ENCODE results near the gene C1orf122. TPM values are rescaled to one million over a fixed set of nuclear protein-coding genes. Genes with fewer than 3 reads are reported as not detected.

The C1orf122 gene
- total RNA-seq, 1 experiment from 2014 or later = 77.2 TPM

DNA sequence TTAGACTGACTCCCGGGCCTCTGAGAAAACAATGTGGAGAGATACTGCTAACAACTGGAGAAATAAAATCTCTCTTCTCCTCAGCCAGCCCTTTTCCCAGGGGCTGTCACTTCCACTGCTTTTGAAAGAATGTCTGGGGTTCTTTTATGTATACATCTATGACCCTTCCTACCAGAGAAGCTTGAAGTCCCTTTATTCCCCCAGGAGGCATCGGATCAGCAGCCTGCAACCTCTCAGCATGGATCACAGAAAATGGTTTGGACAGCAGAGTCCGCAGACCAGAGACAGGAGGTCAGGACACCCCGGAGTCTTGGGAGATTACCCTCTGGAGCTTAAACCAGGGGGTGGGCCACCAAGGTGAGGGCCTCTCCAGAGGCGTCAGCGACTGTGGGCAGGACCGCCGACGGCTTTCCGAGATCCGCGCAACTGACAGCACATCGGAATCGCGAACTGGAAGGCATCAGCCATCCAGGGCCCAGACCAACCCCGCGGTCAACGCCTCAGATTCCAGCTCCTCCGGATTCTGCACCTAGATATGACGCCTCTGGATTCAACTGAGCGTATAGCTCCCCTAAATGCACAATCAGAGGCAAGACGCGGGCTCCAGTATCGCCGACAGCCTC, 43.7 kb upstream of the C1orf122 start:
- CTCF ChIA-PET = interaction anchor here (0.8 kb wide), 1 partner anchor 166 kb away, joined by 3 read pairs; no protein-coding TSS in a partner anchor
- no TSS peak for BruUV-seq (replicated peaks)

DNA sequence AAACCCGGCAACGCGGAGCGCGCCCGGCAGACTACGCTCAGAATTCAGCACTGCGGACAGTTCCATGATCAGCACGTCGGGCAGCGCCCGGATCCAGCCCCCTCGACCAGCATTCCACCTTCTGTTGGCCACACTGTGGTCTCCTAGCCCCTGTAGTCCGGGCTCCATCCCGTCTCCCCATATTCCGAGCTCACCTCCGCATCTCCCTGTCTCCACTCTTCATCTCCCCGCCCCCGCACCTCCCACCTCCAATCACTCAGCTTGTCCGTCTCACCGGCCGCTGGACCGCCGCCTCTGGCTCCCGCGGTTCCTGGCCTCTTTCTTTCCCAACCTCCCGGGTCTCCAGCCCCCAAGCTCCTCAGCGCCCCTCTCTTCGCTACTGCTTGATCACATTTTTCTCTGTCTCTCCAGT, 43.2 kb upstream of the C1orf122 start:
- in situ Hi-C loops (cut with HindIII; ENCODE audit: low pct_unique_long_range_greater_than_20kb, low sequenced_read_pairs) = no loop called here
- 0 out of 2 replicates have a peak, but pooled peaks have one; percentile 22 for ATAC-seq
- POLR2A ChIA-PET = no interaction called here

More for the DNA sequence above, 43.7 kb upstream of the C1orf122 start:
- H3K9me3 ChIP-seq (ENCODE audit: control insufficient read depth, insufficient read depth, low read depth, low read length) = no peaks in the 10 kb centered on the region
- TF ChIP-seq, protein P1, sequence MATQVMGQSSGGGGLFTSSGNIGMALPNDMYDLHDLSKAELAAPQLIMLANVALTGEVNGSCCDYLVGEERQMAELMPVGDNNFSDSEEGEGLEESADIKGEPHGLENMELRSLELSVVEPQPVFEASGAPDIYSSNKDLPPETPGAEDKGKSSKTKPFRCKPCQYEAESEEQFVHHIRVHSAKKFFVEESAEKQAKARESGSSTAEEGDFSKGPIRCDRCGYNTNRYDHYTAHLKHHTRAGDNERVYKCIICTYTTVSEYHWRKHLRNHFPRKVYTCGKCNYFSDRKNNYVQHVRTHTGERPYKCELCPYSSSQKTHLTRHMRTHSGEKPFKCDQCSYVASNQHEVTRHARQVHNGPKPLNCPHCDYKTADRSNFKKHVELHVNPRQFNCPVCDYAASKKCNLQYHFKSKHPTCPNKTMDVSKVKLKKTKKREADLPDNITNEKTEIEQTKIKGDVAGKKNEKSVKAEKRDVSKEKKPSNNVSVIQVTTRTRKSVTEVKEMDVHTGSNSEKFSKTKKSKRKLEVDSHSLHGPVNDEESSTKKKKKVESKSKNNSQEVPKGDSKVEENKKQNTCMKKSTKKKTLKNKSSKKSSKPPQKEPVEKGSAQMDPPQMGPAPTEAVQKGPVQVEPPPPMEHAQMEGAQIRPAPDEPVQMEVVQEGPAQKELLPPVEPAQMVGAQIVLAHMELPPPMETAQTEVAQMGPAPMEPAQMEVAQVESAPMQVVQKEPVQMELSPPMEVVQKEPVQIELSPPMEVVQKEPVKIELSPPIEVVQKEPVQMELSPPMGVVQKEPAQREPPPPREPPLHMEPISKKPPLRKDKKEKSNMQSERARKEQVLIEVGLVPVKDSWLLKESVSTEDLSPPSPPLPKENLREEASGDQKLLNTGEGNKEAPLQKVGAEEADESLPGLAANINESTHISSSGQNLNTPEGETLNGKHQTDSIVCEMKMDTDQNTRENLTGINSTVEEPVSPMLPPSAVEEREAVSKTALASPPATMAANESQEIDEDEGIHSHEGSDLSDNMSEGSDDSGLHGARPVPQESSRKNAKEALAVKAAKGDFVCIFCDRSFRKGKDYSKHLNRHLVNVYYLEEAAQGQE (IDR thresholded peaks at IDR 0.05; ENCODE audit: insufficient read depth in 1 of 2, low read depth in 2 of 2, low read length in 1 of 2) = no peak
- no peak for TF ChIP-seq TCF7L2 (IDR thresholded peaks at IDR 0.05; ENCODE audit: low read depth, low read length)
- no peak for TF ChIP-seq SIN3A (IDR thresholded peaks at IDR 0.05; ENCODE audit: borderline replicate concordance, insufficient read depth, low read depth, low read length)
- TF ChIP-seq, protein P2, sequence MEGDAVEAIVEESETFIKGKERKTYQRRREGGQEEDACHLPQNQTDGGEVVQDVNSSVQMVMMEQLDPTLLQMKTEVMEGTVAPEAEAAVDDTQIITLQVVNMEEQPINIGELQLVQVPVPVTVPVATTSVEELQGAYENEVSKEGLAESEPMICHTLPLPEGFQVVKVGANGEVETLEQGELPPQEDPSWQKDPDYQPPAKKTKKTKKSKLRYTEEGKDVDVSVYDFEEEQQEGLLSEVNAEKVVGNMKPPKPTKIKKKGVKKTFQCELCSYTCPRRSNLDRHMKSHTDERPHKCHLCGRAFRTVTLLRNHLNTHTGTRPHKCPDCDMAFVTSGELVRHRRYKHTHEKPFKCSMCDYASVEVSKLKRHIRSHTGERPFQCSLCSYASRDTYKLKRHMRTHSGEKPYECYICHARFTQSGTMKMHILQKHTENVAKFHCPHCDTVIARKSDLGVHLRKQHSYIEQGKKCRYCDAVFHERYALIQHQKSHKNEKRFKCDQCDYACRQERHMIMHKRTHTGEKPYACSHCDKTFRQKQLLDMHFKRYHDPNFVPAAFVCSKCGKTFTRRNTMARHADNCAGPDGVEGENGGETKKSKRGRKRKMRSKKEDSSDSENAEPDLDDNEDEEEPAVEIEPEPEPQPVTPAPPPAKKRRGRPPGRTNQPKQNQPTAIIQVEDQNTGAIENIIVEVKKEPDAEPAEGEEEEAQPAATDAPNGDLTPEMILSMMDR (IDR thresholded peaks at IDR 0.05) = no peak
- no peak for TF ChIP-seq POLR2AphosphoS5 (IDR thresholded peaks at IDR 0.05; ENCODE audit: low read depth, low read length)
- intact Hi-C loops (cut with micrococcal nuclease; ENCODE audit: unreplicated experiment) = no loop called here
- peaks cover 31% of the 10 kb centered on the region for H3K27me3 ChIP-seq (ENCODE audit: control insufficient read depth, insufficient read depth, low read length)
- no peaks in the 10 kb centered on the region for H3K36me3 ChIP-seq (ENCODE audit: control insufficient read depth, insufficient read depth, low read length)
- no peak for DNase-seq (ENCODE audit: low read depth, low spot score)
- POLR2A ChIA-PET = no interaction called here
- H3K4me1 ChIP-seq (ENCODE audit: control insufficient read depth, insufficient read depth, low read length) = peaks cover 10% of the 10 kb centered on the region; the same call in 1 of the 2 replicates
- in situ Hi-C loops (cut with HindIII; ENCODE audit: low pct_unique_long_range_greater_than_20kb, low sequenced_read_pairs) = no loop called here
- no peak for ATAC-seq
- no peak overlapping the region for H3K27ac ChIP-seq (ENCODE audit: low read length)
- H3K4me3 ChIP-seq (ENCODE audit: low read depth in 2 of 2, low read length in 2 of 2) = no peak overlapping the region

More for the DNA sequence above, 43.2 kb upstream of the C1orf122 start:
- Histone ChIP-seq H3K27ac (ENCODE audit: low read length) (no peak overlapping the region), H3K4me3 (ENCODE audit: low read depth in 2 of 2, low read length in 2 of 2) (no peak overlapping the region), H3K4me1 (ENCODE audit: control insufficient read depth, insufficient read depth, low read length) (peaks cover 10% of the 10 kb centered on the region; the same call in 1 of the 2 replicates), H3K27me3 (ENCODE audit: control insufficient read depth, insufficient read depth, low read length) (peaks cover 31% of the 10 kb centered on the region), H3K36me3 (ENCODE audit: control insufficient read depth, insufficient read depth, low read length) (no peaks in the 10 kb centered on the region), H3K9me3 (ENCODE audit: control insufficient read depth, insufficient read depth, low read depth, low read length) (no peaks in the 10 kb centered on the region)
- CTCF ChIA-PET = no interaction called here
- TF ChIP-seq, protein P1 (IDR thresholded peaks at IDR 0.05; ENCODE audit: insufficient read depth in 1 of 2, low read depth in 2 of 2, low read length in 1 of 2) = peak; percentile 99
- TF ChIP-seq, protein P2 (IDR thresholded peaks at IDR 0.05) = no peak
- TF ChIP-seq SIN3A (IDR thresholded peaks at IDR 0.05; ENCODE audit: borderline replicate concordance, insufficient read depth, low read depth, low read length) = peak; percentile 92
- no peak for DNase-seq (ENCODE audit: low read depth, low spot score)
- intact Hi-C loops (cut with micrococcal nuclease; ENCODE audit: unreplicated experiment) = no loop called here
- no TSS peak for BruUV-seq (replicated peaks)

Data from Panc1 (cell line).